Measurements from ENCODE around the gene NPTX1.
A peak's percentile ranks its signal among the peaks of the same experiment; 100 is the strongest.

Gene NPTX1

DNA sequence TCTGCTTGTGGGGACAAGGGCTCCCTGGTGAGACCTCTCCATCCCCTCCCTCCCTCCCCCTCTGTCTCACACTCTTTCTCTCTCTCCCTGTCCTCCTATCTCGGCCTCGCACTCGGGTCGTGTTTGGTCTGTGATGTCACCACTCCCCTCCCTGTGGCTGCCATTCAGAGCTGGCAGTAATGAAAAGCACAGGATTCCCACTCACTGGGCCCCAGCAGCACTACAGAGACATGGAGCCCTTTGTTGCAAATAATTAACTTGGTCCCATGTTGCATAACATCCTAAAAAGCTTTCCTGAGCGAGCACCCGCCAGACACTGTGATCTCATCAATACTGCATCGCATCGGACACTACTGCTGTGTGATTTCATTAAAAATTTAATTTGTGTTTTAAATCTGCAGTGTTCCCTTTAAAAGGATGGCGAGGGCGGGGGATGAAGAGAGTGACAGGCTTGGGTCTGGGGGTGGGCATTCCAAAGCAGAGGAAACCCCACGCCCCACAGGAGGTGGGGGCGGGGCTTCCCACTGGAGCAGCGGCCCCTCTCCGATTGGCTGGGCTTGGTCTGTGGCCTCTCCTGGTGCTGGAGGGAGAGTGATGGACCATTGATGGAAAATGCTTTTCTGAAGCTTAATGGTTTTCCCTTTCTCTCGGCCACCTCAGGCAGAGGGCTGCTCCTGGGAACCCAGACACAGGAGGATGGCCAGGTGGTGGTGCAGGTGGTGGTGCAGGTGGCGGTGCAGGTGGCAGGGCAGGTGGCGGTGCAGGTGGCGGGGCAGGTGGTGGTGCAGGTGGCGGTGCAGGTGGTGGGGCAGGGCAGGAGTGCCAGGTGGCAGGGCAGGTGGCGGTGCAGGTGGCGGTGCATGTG is 15.3 kb upstream of the NPTX1 start:
- H3K9me3 ChIP-seq (ENCODE audit: control insufficient read depth, insufficient read depth, low read length): no peaks in the 10 kb centered on the region
- no peak overlapping the region for H3K27ac ChIP-seq (ENCODE audit: low read depth, low read length)
- H3K27me3 ChIP-seq (ENCODE audit: control insufficient read depth, insufficient read depth, low read length): peaks cover 9% of the 10 kb centered on the region; the same call in 1 of the 2 replicates

GRCh38 chr17:80487511-80487910 is 11.1 kb upstream of the NPTX1 start:
- no peaks in the 10 kb centered on the region for H3K9me3 ChIP-seq (ENCODE audit: control insufficient read depth, insufficient read depth, low read length)
- H3K4me3 ChIP-seq (ENCODE audit: low read depth, low read length): no peak overlapping the region
- H3K9ac ChIP-seq (ENCODE audit: low read depth, low read length): no peak overlapping the region
- no peaks in the 10 kb centered on the region for H3K36me3 ChIP-seq (ENCODE audit: control insufficient read depth, insufficient read depth, low read length)
- no peaks in the 10 kb centered on the region for H3K4me1 ChIP-seq (ENCODE audit: control insufficient read depth, insufficient read depth, low read length)
- peaks cover 20% of the 10 kb centered on the region for H3K27me3 ChIP-seq (ENCODE audit: control insufficient read depth, insufficient read depth, low read length)
- H3K27ac ChIP-seq (ENCODE audit: low read depth, low read length): no peak overlapping the region

More for the DNA sequence above, 15.3 kb upstream of the NPTX1 start:
- Histone ChIP-seq H3K9ac (ENCODE audit: low read depth, low read length) (no peak overlapping the region), H3K4me1 (ENCODE audit: control insufficient read depth, insufficient read depth, low read length) (no peaks in the 10 kb centered on the region), H3K4me3 (ENCODE audit: low read depth, low read length) (no peak overlapping the region), H3K36me3 (ENCODE audit: control insufficient read depth, insufficient read depth, low read length) (no peaks in the 10 kb centered on the region)

- Histone ChIP-seq H3K9me3 (ENCODE audit: control insufficient read depth, insufficient read depth, low read length) (no peaks in the 10 kb centered on the region), H3K9ac (ENCODE audit: low read depth, low read length) (no peak overlapping the region), H3K27ac (ENCODE audit: low read depth, low read length) (no peak overlapping the region), H3K27me3 (ENCODE audit: control insufficient read depth, insufficient read depth, low read length) (peaks cover 28% of the 10 kb centered on the region), H3K4me3 (ENCODE audit: low read depth, low read length) (no peak overlapping the region), H3K4me1 (ENCODE audit: control insufficient read depth, insufficient read depth, low read length) (peaks cover 4% of the 10 kb centered on the region; the same call in 1 of the 2 replicates), H3K36me3 (ENCODE audit: control insufficient read depth, insufficient read depth, low read length) (no peaks in the 10 kb centered on the region)
Measured at GRCh38 chr17:80486692-80487091, 10.3 kb upstream of the NPTX1 start.

DNA sequence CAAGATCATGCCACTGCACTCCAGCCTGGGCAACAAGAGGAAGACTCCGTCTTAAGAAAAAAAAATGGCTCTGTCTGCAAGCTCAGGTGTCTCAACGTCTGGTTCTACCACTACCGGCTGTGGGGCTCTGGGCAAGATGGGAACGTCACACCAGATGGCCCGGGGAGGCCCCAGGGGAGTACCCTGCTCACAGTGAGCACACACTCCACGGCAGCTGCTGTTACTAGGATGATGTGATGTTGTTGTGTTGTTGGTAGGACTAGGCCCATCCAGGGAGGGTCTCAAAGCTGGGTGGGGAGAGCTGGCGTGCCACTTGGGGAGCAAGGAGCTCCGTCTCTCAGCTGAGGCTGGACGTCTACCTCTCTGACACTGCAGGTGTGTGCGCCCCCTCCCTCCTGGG is 9.4 kb upstream of the NPTX1 start:
- peaks cover 35% of the 10 kb centered on the region for H3K27me3 ChIP-seq (ENCODE audit: control insufficient read depth, insufficient read depth, low read length)
- H3K27ac ChIP-seq (ENCODE audit: low read depth, low read length): no peak overlapping the region

DNA sequence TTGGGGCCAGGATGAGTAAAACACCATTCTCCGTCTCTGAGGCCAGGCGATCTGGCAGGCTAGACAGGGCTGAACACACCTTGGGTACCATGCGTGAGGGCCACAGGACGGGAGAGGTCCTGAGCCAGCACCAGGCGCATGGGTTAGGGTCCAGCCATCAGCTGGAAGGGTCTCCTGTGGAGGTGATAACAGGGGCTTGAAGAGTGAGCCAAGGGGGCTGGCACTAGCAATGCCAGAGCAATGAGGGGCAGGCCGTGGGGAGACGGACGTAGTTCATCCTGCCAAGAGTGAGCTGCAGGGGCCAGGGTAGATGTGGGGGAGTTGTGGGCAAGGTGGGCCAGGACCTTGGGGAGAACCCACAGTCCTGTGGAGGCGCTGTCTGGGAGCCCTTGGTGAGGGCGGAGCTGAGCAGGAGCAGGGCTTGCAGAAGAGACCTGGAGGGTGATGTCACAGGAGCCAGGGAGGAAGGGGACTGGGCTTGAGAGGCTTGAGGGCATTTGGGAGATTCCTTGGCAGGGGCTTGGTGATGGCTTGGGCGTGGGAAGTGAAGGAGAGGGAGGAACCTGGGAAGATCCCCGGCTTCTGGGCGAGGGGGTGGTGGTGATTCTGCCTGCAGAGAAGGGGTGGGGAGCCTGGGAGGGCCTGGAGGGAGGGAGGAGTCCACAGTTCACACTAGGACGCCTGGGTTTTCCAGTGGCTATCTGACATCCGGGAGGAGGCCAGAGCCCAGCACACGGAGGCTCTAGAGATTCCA is 6.3 kb upstream of the NPTX1 start:
- Histone ChIP-seq H3K4me1 (ENCODE audit: control insufficient read depth, insufficient read depth, low read length) (peaks cover 8% of the 10 kb centered on the region; the same call in 1 of the 2 replicates), H3K27ac (ENCODE audit: low read depth, low read length) (no peak overlapping the region), H3K9me3 (ENCODE audit: control insufficient read depth, insufficient read depth, low read length) (no peaks in the 10 kb centered on the region), H3K36me3 (ENCODE audit: control insufficient read depth, insufficient read depth, low read length) (no peaks in the 10 kb centered on the region), H3K4me3 (ENCODE audit: low read depth, low read length) (no peak overlapping the region), H3K9ac (ENCODE audit: low read depth, low read length) (no peak overlapping the region), H3K27me3 (ENCODE audit: control insufficient read depth, insufficient read depth, low read length) (peaks cover 58% of the 10 kb centered on the region)

More for the DNA sequence above, 9.4 kb upstream of the NPTX1 start:
- Histone ChIP-seq H3K9me3 (ENCODE audit: control insufficient read depth, insufficient read depth, low read length) (no peaks in the 10 kb centered on the region), H3K4me1 (ENCODE audit: control insufficient read depth, insufficient read depth, low read length) (peaks cover 8% of the 10 kb centered on the region; the same call in 1 of the 2 replicates), H3K4me3 (ENCODE audit: low read depth, low read length) (no peak overlapping the region), H3K36me3 (ENCODE audit: control insufficient read depth, insufficient read depth, low read length) (no peaks in the 10 kb centered on the region), H3K9ac (ENCODE audit: low read depth, low read length) (no peak overlapping the region)

GRCh38 chr17:80482058-80482318 is 5.6 kb upstream of the NPTX1 start:
- Histone ChIP-seq H3K27ac (ENCODE audit: low read depth, low read length) (no peak overlapping the region), H3K4me3 (ENCODE audit: low read depth, low read length) (no peak overlapping the region), H3K9ac (ENCODE audit: low read depth, low read length) (no peak overlapping the region), H3K36me3 (ENCODE audit: control insufficient read depth, insufficient read depth, low read length) (no peaks in the 10 kb centered on the region), H3K4me1 (ENCODE audit: control insufficient read depth, insufficient read depth, low read length) (peaks cover 8% of the 10 kb centered on the region; the same call in 1 of the 2 replicates), H3K27me3 (ENCODE audit: control insufficient read depth, insufficient read depth, low read length) (peaks cover 66% of the 10 kb centered on the region), H3K9me3 (ENCODE audit: control insufficient read depth, insufficient read depth, low read length) (no peaks in the 10 kb centered on the region)

GRCh38 chr17:80481284-80482057 is 5.1 kb upstream of the NPTX1 start:
- Histone ChIP-seq H3K36me3 (ENCODE audit: control insufficient read depth, insufficient read depth, low read length) (no peaks in the 10 kb centered on the region), H3K27me3 (ENCODE audit: control insufficient read depth, insufficient read depth, low read length) (peaks cover 71% of the 10 kb centered on the region), H3K9ac (ENCODE audit: low read depth, low read length) (no peak overlapping the region), H3K4me3 (ENCODE audit: low read depth, low read length) (no peak overlapping the region), H3K4me1 (ENCODE audit: control insufficient read depth, insufficient read depth, low read length) (peaks cover 8% of the 10 kb centered on the region; the same call in 1 of the 2 replicates), H3K9me3 (ENCODE audit: control insufficient read depth, insufficient read depth, low read length) (no peaks in the 10 kb centered on the region), H3K27ac (ENCODE audit: low read depth, low read length) (no peak overlapping the region)

DNA sequence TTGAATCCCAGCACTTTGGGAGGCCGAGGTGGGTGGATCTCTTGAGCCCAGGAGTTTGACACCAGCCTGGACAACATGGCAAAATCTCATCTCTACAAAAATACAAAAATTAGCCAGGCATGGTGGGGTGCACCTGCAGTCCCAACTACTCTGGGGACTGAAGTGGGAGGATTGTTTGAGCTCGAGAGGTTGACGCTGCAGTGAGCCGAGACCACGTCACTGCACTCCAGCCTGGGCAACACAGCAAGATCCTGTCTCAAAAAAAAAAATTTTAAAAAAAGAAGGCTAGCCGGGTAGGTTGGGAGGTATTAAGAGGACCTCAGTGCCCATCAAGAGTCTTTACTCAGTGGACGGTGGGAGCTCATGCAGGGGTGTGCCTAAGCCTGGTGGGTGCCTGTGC is 3.8 kb upstream of the NPTX1 start:
- no peaks in the 10 kb centered on the region for H3K36me3 ChIP-seq (ENCODE audit: control insufficient read depth, insufficient read depth, low read length)
- no peaks in the 10 kb centered on the region for H3K9me3 ChIP-seq (ENCODE audit: control insufficient read depth, insufficient read depth, low read length)
- H3K27me3 ChIP-seq (ENCODE audit: control insufficient read depth, insufficient read depth, low read length): peaks cover 79% of the 10 kb centered on the region
- H3K9ac ChIP-seq (ENCODE audit: low read depth, low read length): no peak overlapping the region
- H3K27ac ChIP-seq (ENCODE audit: low read depth, low read length): no peak overlapping the region
- H3K4me1 ChIP-seq (ENCODE audit: control insufficient read depth, insufficient read depth, low read length): peaks cover 11% of the 10 kb centered on the region; the same call in 1 of the 2 replicates
- no peak overlapping the region for H3K4me3 ChIP-seq (ENCODE audit: low read depth, low read length)

GRCh38 chr17:80479246-80479566 is 2.8 kb upstream of the NPTX1 start:
- peaks cover 17% of the 10 kb centered on the region for H3K4me1 ChIP-seq (ENCODE audit: control insufficient read depth, insufficient read depth, low read length)
- no peaks in the 10 kb centered on the region for H3K9me3 ChIP-seq (ENCODE audit: control insufficient read depth, insufficient read depth, low read length)
- peak overlapping the region; percentile 38; the same call in 1 of the 2 replicates for H3K4me3 ChIP-seq (ENCODE audit: low read depth, low read length)
- no peak overlapping the region for H3K9ac ChIP-seq (ENCODE audit: low read depth, low read length)
- no peaks in the 10 kb centered on the region for H3K36me3 ChIP-seq (ENCODE audit: control insufficient read depth, insufficient read depth, low read length)
- peaks cover 90% of the 10 kb centered on the region for H3K27me3 ChIP-seq (ENCODE audit: control insufficient read depth, insufficient read depth, low read length)
- no peak overlapping the region for H3K27ac ChIP-seq (ENCODE audit: low read depth, low read length)

DNA sequence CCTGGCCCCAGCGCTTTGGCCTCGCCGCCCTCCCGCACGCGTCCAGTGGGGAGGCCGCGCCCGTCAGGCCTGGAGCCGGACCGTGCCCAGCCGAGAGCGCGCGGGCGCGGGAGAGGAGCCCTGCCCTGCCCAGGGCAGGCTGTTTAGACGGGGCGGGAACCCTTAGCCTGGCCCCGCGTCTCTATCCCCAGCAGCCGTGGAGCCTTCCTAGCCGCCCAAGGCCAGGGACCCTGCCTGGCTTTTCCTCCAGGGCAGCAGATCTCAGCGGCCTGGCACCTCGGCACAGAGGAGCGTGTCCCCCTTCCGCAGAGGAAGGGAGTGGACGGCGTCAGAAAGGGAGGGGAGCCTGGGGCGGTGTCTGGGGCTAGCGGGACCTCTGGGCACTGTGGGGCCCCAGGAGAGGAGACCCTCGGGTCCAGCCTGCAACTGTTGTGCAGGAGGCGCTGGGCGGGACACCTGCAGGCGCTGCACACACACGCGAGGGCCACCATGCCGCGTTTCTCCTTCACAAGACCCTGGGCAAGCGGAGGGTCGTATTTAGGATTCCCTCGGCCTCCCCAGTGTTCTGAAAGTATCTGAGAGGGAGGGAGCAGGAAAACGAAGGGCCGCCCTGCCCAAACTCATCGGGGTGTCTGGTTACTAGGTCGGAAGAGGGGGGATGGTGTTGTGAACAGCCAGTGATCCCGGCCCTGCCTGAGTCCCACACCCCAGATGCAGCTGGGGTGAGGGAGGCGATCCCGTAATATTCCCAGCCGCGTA is 2.3 kb upstream of the NPTX1 start:
- no peaks in the 10 kb centered on the region for H3K36me3 ChIP-seq (ENCODE audit: control insufficient read depth, insufficient read depth, low read length)
- peak overlapping the region; percentile 38 for H3K4me3 ChIP-seq (ENCODE audit: low read depth, low read length)
- H3K9me3 ChIP-seq (ENCODE audit: control insufficient read depth, insufficient read depth, low read length): no peaks in the 10 kb centered on the region
- H3K27ac ChIP-seq (ENCODE audit: low read depth, low read length): no peak overlapping the region
- peaks cover 17% of the 10 kb centered on the region for H3K4me1 ChIP-seq (ENCODE audit: control insufficient read depth, insufficient read depth, low read length)
- no peak overlapping the region for H3K9ac ChIP-seq (ENCODE audit: low read depth, low read length)
- peaks cover 95% of the 10 kb centered on the region for H3K27me3 ChIP-seq (ENCODE audit: control insufficient read depth, insufficient read depth, low read length)

All from HUES48 (cell line).